GM19467 (cell line): ENCODE measurements around the gene FGF7.
"Not testable (repeated sequence)": the region's sequence is repeated elsewhere in the genome, so short reads cannot be mapped to it uniquely, and the experiment has no call there.

Experiments used
- ATAC-seq: cut with Tn5 transposase; IDR thresholded peaks from one replicate; pipeline ENCODE4 v1.9.1; 2021; ENCODE audit warnings: mild to moderate bottlenecking, moderate library complexity; ENCODE audit not compliant: unreplicated experiment

FGF7 gene

GRCh38 chr15:49492830-49493229, 69.8 kb downstream of the FGF7 start:
- no peak for ATAC-seq

GRCh38 chr15:49494842-49495241, 71.8 kb downstream of the FGF7 start:
- ATAC-seq, result no peak

- ATAC-seq, result no peak
Measured at GRCh38 chr15:49495993-49496753, 73.1 kb downstream of the FGF7 start.

- no peak for ATAC-seq
Measured at GRCh38 chr15:49501586-49501985, 78.5 kb downstream of the FGF7 start.

- no peak for ATAC-seq
Measured at GRCh38 chr15:49506341-49506740, 83.3 kb downstream of the FGF7 start.

- no peak for ATAC-seq
Measured at GRCh38 chr15:49507261-49507660, 84.2 kb downstream of the FGF7 start.

GRCh38 chr15:49512739-49513138, 89.7 kb downstream of the FGF7 start:
- ATAC-seq, result not testable (repeated sequence)

GRCh38 chr15:49521802-49522201, 98.8 kb downstream of the FGF7 start:
- no peak for ATAC-seq

GRCh38 chr15:49528289-49528688, 105.2 kb downstream of the FGF7 start:
- ATAC-seq, result no peak

- no peak for ATAC-seq
Measured at GRCh38 chr15:49530092-49530491, 107.0 kb downstream of the FGF7 start.
